HCT116 (cell line): ENCODE data around the gene CTDSPL2. TPM values are rescaled to one million over a fixed set of nuclear protein-coding genes. Genes with fewer than 3 reads are reported as not detected.

ENCODE experiments used
- ATAC-seq: fragments of 200-7000 bp; cut with Tn5 transposase; 2 replicates; pipeline ENCODE4 v1.9.1; 2020; ENCODE audit warnings: mild to moderate bottlenecking, moderate library complexity
- BruUV-seq: library from RNA; stranded (reverse); fragments of 400-500 nt; replicated peaks from 2 replicates; lab custom pipeline; 2021; lab: Mats Ljungman, UMichigan
- CTCF ChIA-PET: fragments of 300-600 bp; sonication (Branson Sonifier 250); formaldehyde crosslinking; loops from one replicate; lab custom pipeline; 2021; ENCODE audit warnings: antibody characterized with exemption; lab: Charles Lee
- POLR2A ChIA-PET: fragments of 300-600, 350-600 bp; sonication (Branson Sonifier 250); formaldehyde crosslinking; loops from one replicate; lab custom pipeline; 2021; ENCODE audit warnings: antibody characterized with exemption; lab: Charles Lee
- RAD21 ChIA-PET, 2 experiments: fragments of 300-600 bp; sonication (Branson Sonifier 250); formaldehyde crosslinking; loops; one replicate each; lab custom pipeline; 2023; ENCODE audit warnings: low total read pairs in 2 of 2; ENCODE audit not compliant: uncharacterized antibody in 2 of 2, unreplicated experiment in 2 of 2, low non-redundant PET in 1 of 2; lab: Charles Lee
- DNase-seq: peaks from one replicate; pipeline ENCODE4 v3.0.0-alpha.2; 2010; ENCODE audit warnings: low read depth, low spot score
- H2AFZ ChIP-seq: fragments of 200-600 bp; shearing (Covaris generic), sonication (generic); 2 replicates; pipeline ENCODE4 v1.6.1; 2017; ENCODE audit warnings: low read depth, mixed run types, mixed read lengths, antibody characterized with exemption, low read length; ENCODE audit not compliant: poor library complexity, severe bottlenecking
- H3K27ac ChIP-seq: 2 replicates; pipeline ENCODE4 v1.5.1; 2012; ENCODE audit warnings: low read depth, low read length
- H3K27me3 ChIP-seq: fragments of 200-600 bp; sonication (generic); 2 replicates; pipeline ENCODE4 v1.6.1; 2016; ENCODE audit warnings: mixed run types, low read length, mixed read lengths; ENCODE audit not compliant: insufficient read depth
- H3K36me3 ChIP-seq, 2 experiments: fragments of 200-500 bp in 1 of 2; fragments of 200-600 bp in 1 of 2; sonication (Bioruptor generic) in 1 of 2; sonication (generic) in 1 of 2; 2 replicates each; pipeline versions ENCODE4 v1.5.1 to v1.6.1; 2014 to 2016; ENCODE audit warnings: low read length in 2 of 2, inconsistent platforms in 1 of 2, mixed read lengths in 1 of 2, mixed run types in 1 of 2; ENCODE audit not compliant: insufficient read depth in 2 of 2, control insufficient read depth in 1 of 2
- H3K4me1 ChIP-seq, 2 experiments: fragments of 200-600 bp in 1 of 2; sonication (generic) in 1 of 2; 2 replicates each; pipeline versions ENCODE4 v1.5.1 to v1.6.1; 2012 to 2017; ENCODE audit warnings: low read length in 2 of 2, inconsistent platforms in 1 of 2, mild to moderate bottlenecking in 1 of 2, mixed read lengths in 1 of 2, mixed run types in 1 of 2, moderate library complexity in 1 of 2; ENCODE audit not compliant: insufficient read depth in 2 of 2, control insufficient read depth in 1 of 2
- H3K4me2 ChIP-seq: fragments of 200-600 bp; sonication (generic); 2 replicates; pipeline ENCODE4 v1.6.1; 2017; ENCODE audit warnings: mixed run types, low read length, mixed read lengths
- H3K4me3 ChIP-seq, 2 experiments: fragments of 200-600 bp in 1 of 2; sonication (generic) in 1 of 2; replicated peaks in 1 of 2; 2 replicates each; pipeline ENCODE4 v1.5.1; 2011 to 2016; ENCODE audit warnings: low read length in 2 of 2, control low read depth in 1 of 2, low read depth in 1 of 2, mild to moderate bottlenecking in 1 of 2, mixed read lengths in 1 of 2, mixed run types in 1 of 2
- H3K79me2 ChIP-seq: fragments of 200-600 bp; sonication (generic); 2 replicates; pipeline ENCODE4 v1.6.1; 2017; ENCODE audit warnings: mild to moderate bottlenecking, mixed run types, low read length, moderate library complexity, mixed read lengths; ENCODE audit not compliant: insufficient read depth
- H3K9ac ChIP-seq: fragments of 200-600 bp; sonication (generic); 2 replicates; pipeline ENCODE4 v1.6.1; 2016; ENCODE audit warnings: low read length, mixed read lengths
- H3K9me2 ChIP-seq: fragments of 200-600 bp; sonication (generic), shearing (Covaris generic); 2 replicates; pipeline ENCODE4 v1.6.1; 2017; ENCODE audit warnings: mixed run types, mild to moderate bottlenecking, moderate library complexity; ENCODE audit not compliant: insufficient read depth
- H3K9me3 ChIP-seq, 2 experiments: fragments of 200-500 bp in 1 of 2; fragments of 200-600 bp in 1 of 2; sonication (Bioruptor generic) in 1 of 2; sonication (generic) in 1 of 2; 2 replicates each; pipeline ENCODE4 v1.6.1; 2014 to 2017; ENCODE audit warnings: low read length in 2 of 2, mixed read lengths in 2 of 2, inconsistent platforms in 1 of 2, low read depth in 1 of 2, mild to moderate bottlenecking in 1 of 2, mixed run types in 1 of 2, moderate library complexity in 1 of 2; ENCODE audit not compliant: control insufficient read depth in 1 of 2, insufficient read depth in 1 of 2
- H4K20me1 ChIP-seq: fragments of 200-600 bp; sonication (generic), shearing (Covaris generic); 2 replicates; pipeline ENCODE4 v1.6.1; 2017; ENCODE audit warnings: mixed run types, mild to moderate bottlenecking, moderate library complexity; ENCODE audit not compliant: insufficient read depth
- ATF3 ChIP-seq: IDR thresholded peaks from 2 replicates; pipeline ENCODE4 v1.6.1; 2012
- CEBPB ChIP-seq: IDR thresholded peaks from 2 replicates; pipeline ENCODE4 v1.6.1; 2012; ENCODE audit warnings: low read depth
- ELF1 ChIP-seq: IDR thresholded peaks from 2 replicates; pipeline ENCODE4 v1.6.1; 2012; ENCODE audit warnings: low read depth, borderline replicate concordance
- EZH2 ChIP-seq: fragments of 200-600 bp; sonication (generic); IDR thresholded peaks from 2 replicates; pipeline ENCODE4 v1.6.1; 2017; ENCODE audit warnings: antibody characterized with exemption, mixed run types
- EZH2phosphoT487 ChIP-seq: fragments of 200-600 bp; IDR thresholded peaks from 2 replicates; pipeline ENCODE4 v1.6.1; 2018; ENCODE audit warnings: antibody characterized with exemption, borderline replicate concordance
- FOSL1 ChIP-seq: IDR thresholded peaks from 2 replicates; pipeline ENCODE4 v1.6.1; 2012; ENCODE audit warnings: low read depth
- JUND ChIP-seq: IDR thresholded peaks from 2 replicates; pipeline ENCODE4 v1.6.1; 2012
- MAX ChIP-seq: IDR thresholded peaks from 2 replicates; pipeline ENCODE4 v1.6.1; 2012
- POLR2A ChIP-seq: IDR thresholded peaks from 2 replicates; pipeline ENCODE4 v1.7.0; 2011; ENCODE audit warnings: borderline replicate concordance; ENCODE audit not compliant: insufficient read depth, insufficient read length; ENCODE audit errors: extremely low read depth
- POLR2AphosphoS5 ChIP-seq: IDR thresholded peaks from 2 replicates; pipeline ENCODE4 v1.6.1; 2011; ENCODE audit warnings: mild to moderate bottlenecking, low read depth, low read length, moderate library complexity
- REST ChIP-seq: IDR thresholded peaks from 2 replicates; pipeline ENCODE4 v1.6.1; 2012; ENCODE audit warnings: low read depth
- SIN3A ChIP-seq: IDR thresholded peaks from 2 replicates; pipeline ENCODE4 v1.6.1; 2012; ENCODE audit warnings: low read depth
- TCF7L2 ChIP-seq: IDR thresholded peaks from 2 replicates; pipeline ENCODE4 v1.7.0; 2011; ENCODE audit warnings: borderline replicate concordance, inconsistent platforms; ENCODE audit not compliant: insufficient read depth, insufficient read length; ENCODE audit errors: extremely low read depth
- YY1 ChIP-seq: IDR thresholded peaks from 2 replicates; pipeline ENCODE4 v1.6.1; 2011; ENCODE audit warnings: low read length, low read depth, moderate library complexity, mild to moderate bottlenecking; ENCODE audit not compliant: insufficient replicate concordance; ENCODE audit errors: extremely low read depth
- ZBTB33 ChIP-seq: IDR thresholded peaks from 2 replicates; pipeline ENCODE4 v1.6.1; 2011; ENCODE audit warnings: mild to moderate bottlenecking, low read length, moderate library complexity; ENCODE audit not compliant: insufficient replicate concordance; ENCODE audit errors: extremely low read depth
- ZFX ChIP-seq: fragments of 450-650 bp; IDR thresholded peaks from 2 replicates; pipeline ENCODE4 v1.6.1; 2017
- ZNF274 ChIP-seq: fragments of 200-500 bp; sonication (Bioruptor generic); IDR thresholded peaks from 2 replicates; pipeline ENCODE4 v1.6.1; 2014; ENCODE audit warnings: mild to moderate bottlenecking, low read depth, low read length, inconsistent platforms
- intact Hi-C: fragments of 100-400 bp; cut with micrococcal nuclease; formaldehyde crosslinking; loops from 2 replicates; pipeline ENCODE4 v1.10.0; 2022
- total RNA-seq: library from RNA; stranded (reverse); gene quantifications from one replicate; pipeline ENCODE4 v1.2.1, GENCODE V29; 2021; ENCODE audit not compliant: unreplicated experiment

The CTDSPL2 gene
- total RNA-seq, 1 experiment from 2014 or later = 56.0 TPM

GRCh38 chr15:44458429-44458828 lies 31.0 kb downstream of the CTDSPL2 start:
- no peaks in the 10 kb centered on the region for H4K20me1 ChIP-seq
- no peak overlapping the region for H3K9ac ChIP-seq
- TF ChIP-seq EZH2phosphoT487 = no peak
- TF ChIP-seq ZFX = no peak
- TF ChIP-seq YY1 = no peak
- TF ChIP-seq FOSL1 = no peak
- no peak for TF ChIP-seq POLR2A
- TF ChIP-seq POLR2AphosphoS5 = no peak
- TF ChIP-seq TCF7L2 = no peak
- no peak for TF ChIP-seq JUND
- no peak for TF ChIP-seq REST
- no peak for TF ChIP-seq MAX
- TF ChIP-seq ATF3 = no peak
- TF ChIP-seq ZNF274 = no peak
- no peak for TF ChIP-seq SIN3A
- TF ChIP-seq CEBPB = no peak
- no peak for TF ChIP-seq ELF1
- TF ChIP-seq EZH2 = no peak
- TF ChIP-seq ZBTB33 = no peak
- TF ChIP-seq, all 23 proteins: peak for 0
- H3K27me3 ChIP-seq = no peaks in the 10 kb centered on the region
- H3K9me2 ChIP-seq = no peaks in the 10 kb centered on the region
- no peaks in the 10 kb centered on the region for H3K4me1 ChIP-seq
- no peak overlapping the region for H3K27ac ChIP-seq
- H3K9me3 ChIP-seq = no peaks in the 10 kb centered on the region
- ChIA-PET POLR2A (no interaction called here), CTCF (no interaction called here), RAD21 (no interaction called here)
- DNase-seq (no peak), ATAC-seq (no peak)
- no peak overlapping the region for H3K4me2 ChIP-seq
- no peak overlapping the region for H2AFZ ChIP-seq
- H3K79me2 ChIP-seq = peaks cover 73% of the 10 kb centered on the region
- H3K4me3 ChIP-seq = no peak overlapping the region
- H3K36me3 ChIP-seq = peaks cover 4 to 17% of the 10 kb centered on the region in 2 experiments; a peak in 3 of 4 replicates
- no TSS peak for BruUV-seq
- intact Hi-C loops = no loop called here
